Fibroblast of the aortic adventitia (primary cell): ENCODE data around the gene KRT77. TPM values are rescaled to one million over a fixed set of nuclear protein-coding genes. Genes with fewer than 3 reads are reported as not detected.

ENCODE experiments used
- DNase-seq: peaks from one replicate; pipeline ENCODE4 v3.0.0-alpha.2; 2010; ENCODE audit warnings: low read depth
- H3K4me3 ChIP-seq: 2 replicates; pipeline ENCODE4 v1.5.1; 2011; ENCODE audit warnings: low read depth, mild to moderate bottlenecking, control low read depth, low read length, moderate library complexity
- total RNA-seq: library from RNA; depleted of rRNA; stranded (reverse); fragments of >200 nt; gene quantifications from 2 replicates; pipeline ENCODE4 v1.2.3, GENCODE V29; 2012; ENCODE audit warnings: low replicate concordance
- TF ChIP-seq, protein P1 (sequence below): IDR thresholded peaks from 2 replicates; pipeline ENCODE4 v1.5.1; 2011; ENCODE audit warnings: mild to moderate bottlenecking, low read length, control low read depth, inconsistent platforms; ENCODE audit not compliant: insufficient read depth

Gene KRT77
- total RNA-seq, 1 donor: not detected

DNA sequence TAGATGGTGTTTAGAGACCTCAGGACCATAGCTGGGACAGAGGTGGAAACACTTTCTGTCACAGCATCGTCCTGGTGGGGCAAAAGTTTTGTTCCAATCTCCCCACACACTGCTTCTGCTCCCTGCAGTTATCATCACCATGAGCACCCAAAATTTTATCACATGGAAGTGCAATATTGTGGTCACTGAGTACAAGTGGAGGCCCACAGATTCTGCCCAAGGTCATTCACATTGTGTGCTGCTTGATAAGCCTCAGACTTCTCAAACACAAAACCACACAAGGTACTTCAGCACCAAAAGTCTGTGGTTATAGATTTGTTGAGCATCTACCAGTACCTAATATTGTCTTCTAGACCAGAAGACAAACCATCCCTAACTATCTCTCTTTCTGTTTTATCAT lies 554 bp upstream of the KRT77 start:
- no peak for DNase-seq
- H3K4me3 ChIP-seq: no peak overlapping the region
- TF ChIP-seq, protein P1, sequence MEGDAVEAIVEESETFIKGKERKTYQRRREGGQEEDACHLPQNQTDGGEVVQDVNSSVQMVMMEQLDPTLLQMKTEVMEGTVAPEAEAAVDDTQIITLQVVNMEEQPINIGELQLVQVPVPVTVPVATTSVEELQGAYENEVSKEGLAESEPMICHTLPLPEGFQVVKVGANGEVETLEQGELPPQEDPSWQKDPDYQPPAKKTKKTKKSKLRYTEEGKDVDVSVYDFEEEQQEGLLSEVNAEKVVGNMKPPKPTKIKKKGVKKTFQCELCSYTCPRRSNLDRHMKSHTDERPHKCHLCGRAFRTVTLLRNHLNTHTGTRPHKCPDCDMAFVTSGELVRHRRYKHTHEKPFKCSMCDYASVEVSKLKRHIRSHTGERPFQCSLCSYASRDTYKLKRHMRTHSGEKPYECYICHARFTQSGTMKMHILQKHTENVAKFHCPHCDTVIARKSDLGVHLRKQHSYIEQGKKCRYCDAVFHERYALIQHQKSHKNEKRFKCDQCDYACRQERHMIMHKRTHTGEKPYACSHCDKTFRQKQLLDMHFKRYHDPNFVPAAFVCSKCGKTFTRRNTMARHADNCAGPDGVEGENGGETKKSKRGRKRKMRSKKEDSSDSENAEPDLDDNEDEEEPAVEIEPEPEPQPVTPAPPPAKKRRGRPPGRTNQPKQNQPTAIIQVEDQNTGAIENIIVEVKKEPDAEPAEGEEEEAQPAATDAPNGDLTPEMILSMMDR: no peak

DNA sequence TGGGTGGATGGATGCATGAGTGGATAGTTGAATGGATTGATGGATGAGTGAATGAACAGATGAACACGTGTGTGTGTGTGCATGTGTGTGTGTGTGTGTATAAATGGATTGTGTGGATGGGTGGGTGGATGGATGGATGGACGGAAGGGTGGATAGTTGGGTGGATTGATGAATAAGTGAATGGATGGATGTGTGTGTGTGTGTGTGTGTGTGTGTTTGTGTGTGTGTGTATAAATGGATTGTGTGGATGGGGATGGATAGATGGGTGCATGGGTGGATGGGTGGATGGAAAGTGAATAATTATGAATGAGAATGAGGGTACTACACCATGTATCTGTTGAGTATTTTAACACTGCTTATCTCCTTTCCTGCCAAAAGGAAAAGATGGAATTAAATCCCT lies 986 bp downstream of the KRT77 start:
- TF ChIP-seq, protein P1: no peak
- no peak for DNase-seq
- H3K4me3 ChIP-seq: no peak overlapping the region

GRCh38 chr12:52701281-52701680 lies 2.0 kb downstream of the KRT77 start:
- H3K4me3 ChIP-seq: no peak overlapping the region
- DNase-seq: no peak
- TF ChIP-seq, protein P1: no peak

DNA sequence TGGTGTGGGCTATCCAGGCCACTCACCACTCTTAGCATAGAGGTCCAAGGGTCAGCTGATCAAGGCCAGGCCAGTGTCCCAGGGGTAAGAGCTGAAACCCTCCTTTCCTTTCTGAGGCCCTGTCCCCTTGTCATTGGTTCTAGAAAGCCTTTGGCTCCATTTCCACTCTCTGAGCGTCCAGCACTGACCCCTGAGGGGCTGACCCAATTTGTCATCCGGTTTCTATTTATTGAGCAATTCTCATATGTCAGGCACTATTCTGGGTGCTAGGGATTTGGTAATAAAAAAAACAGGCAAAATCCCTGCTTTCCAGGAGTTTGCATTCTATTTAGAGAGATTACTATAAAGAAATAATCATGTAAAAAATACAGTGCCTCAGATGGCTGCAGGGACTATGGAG lies 3.4 kb downstream of the KRT77 start:
- TF ChIP-seq, protein P1: no peak
- DNase-seq: no peak
- H3K4me3 ChIP-seq: no peak overlapping the region

DNA sequence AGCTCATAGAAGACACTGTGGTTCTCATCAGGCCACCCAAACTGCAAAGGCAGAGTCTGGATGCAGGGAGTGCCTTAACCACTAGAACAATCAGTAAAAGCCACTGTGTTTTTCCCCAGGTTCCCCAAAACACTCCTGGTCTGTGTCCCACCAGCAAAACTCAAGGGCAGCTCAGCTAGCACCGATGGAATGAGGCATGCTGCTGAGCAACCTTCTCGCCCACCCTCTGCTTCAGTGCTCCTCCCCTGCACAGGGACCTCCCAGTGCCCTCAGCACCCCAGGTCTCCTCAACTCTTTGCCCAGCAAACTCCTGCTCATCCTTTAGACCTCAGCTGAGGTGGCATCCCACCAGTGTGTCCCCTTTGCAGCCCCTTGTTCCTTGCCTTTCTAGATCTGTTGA lies 4.0 kb downstream of the KRT77 start:
- no peak for DNase-seq
- no peak overlapping the region for H3K4me3 ChIP-seq
- TF ChIP-seq, protein P1: no peak

GRCh38 chr12:52698651-52699340 lies 4.5 kb downstream of the KRT77 start:
- H3K4me3 ChIP-seq: no peak overlapping the region
- DNase-seq: no peak
- TF ChIP-seq, protein P1: no peak
